ENCODE results near the gene DMD.
"Not testable (repeated sequence)": the region's sequence is repeated elsewhere in the genome, so short reads cannot be mapped to it uniquely, and the experiment has no call there.

DMD gene

GRCh38 chrX:32451954-32452695 lies 759.2 kb downstream of the DMD start:
- no peak for DNase-seq

DNA sequence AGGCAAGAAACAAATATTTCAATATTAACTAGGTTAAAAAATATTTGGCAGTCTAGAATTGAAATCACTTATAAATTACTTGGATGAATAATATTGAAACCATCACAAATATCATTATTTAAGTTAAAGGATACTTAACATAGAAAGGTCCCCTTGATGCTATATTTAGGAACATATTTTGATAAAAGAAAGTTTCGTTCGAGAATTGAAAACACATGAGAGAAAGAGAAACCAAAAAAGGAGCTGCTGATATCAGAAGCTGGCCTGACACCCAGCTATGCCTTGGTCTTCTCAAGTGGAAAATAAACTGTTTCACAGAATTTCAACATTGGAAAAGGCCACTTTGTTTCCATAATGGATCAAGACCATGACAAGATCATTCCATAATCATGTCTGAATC lies 762.4 kb downstream of the DMD start:
- DNase-seq, result no peak

DNA sequence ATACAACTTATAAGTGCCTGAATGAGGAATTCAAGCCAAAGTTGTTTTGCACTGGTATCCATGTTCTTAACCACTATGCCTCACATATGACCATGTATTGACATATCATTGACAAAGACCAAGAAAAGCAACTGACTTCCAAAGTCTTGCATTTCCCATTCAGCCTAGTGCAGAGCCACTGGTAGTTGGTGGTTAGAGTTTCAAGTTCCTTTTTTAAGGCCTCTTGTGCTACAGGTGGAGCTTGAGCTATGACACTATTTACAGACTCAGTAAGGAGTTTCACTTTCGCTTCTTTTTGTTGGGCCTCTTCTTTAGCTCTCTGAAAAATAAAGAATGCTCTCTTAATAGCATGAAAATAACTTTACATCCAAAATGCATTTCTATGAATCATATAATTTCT lies 763.0 kb downstream of the DMD start:
- DNase-seq, result no peak

GRCh38 chrX:32447640-32448039 lies 763.7 kb downstream of the DMD start:
- no peak for DNase-seq

GRCh38 chrX:32443841-32444240 lies 767.5 kb downstream of the DMD start:
- no peak for DNase-seq

GRCh38 chrX:32421266-32421665 lies 790.1 kb downstream of the DMD start:
- no peak for DNase-seq

GRCh38 chrX:32408389-32408788 lies 803.0 kb downstream of the DMD start:
- no peak for DNase-seq

GRCh38 chrX:32397562-32398216 lies 813.7 kb downstream of the DMD start:
- DNase-seq, result no peak

DNA sequence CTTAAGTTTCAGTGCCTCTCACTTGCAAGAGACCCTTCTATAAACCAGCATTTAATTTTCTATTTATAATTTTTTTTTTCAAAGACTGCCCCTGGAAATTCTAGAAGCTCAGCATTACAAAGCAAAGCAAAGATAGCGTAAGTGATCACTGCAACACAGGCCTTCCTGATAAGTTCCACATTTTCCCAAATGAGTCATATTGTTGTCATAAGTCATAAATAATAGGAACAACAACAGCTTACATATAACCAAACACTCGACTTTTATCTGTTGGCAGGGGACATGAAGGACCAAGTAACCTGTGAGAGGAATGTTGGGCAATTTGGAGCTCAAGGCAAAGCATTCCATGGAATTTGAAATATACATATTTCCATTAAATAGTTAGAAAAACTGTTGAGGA lies 815.5 kb downstream of the DMD start:
- no peak for DNase-seq

- DNase-seq, result no peak
Observed at GRCh38 chrX:32392655-32393054, 818.7 kb downstream of the DMD start.

GRCh38 chrX:32370456-32371205 lies 840.7 kb downstream of the DMD start:
- DNase-seq, result no peak

DNA sequence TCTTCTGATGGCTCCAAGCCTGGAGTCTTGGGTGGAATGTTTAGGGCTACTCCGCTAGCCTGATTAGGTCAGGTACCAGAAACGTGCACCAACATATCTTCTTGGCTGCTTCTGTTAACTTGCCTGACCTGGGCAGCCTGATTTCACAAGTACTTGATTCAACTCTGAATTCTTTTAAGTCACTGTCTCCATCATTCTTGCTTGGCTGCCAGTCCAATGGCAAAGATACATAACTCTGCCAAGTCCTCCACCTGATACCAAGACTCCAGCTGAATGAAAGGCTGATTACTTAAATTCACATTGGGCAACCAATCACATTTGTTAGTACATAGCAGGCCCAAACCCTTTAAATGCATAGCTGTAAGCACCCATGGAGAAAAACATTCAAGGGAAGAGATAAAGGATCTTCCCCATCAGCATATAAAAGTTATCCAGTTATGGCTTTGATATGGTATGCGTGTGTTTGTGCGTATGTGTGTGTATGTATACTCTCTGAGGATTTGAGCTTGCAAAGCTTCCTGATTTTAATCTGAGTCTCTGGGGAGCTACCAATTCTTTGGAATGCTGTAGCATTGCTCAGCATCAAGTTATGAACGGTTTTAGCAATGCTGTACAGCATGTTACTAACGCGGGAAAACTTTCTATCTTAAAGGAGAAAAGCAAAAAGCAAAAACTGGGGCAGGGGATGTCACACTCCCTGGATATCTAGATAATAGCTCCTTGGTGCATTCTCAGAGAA lies 917.2 kb downstream of the DMD start:
- DNase-seq, result no peak

DNA sequence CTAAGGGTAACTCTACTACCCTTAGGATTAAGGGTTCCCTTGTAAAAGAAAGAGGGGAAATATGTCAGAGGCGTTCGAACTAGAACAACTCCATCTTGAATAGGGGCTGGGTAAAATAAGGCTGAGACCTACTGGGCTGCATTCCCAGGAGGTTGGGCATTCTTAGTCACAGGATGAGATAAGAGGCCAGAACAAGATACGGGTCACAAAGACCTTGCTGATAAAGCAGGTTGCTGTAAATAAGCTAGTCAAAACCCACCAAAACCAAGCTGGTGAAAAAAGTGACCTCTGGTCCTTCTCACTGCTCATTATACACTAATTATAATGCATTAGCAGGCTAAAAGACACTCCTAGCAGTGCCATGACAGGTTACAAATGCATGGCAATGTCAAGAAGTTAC lies 922.0 kb downstream of the DMD start:
- no peak for DNase-seq

GRCh38 chrX:32281853-32282252 lies 929.5 kb downstream of the DMD start:
- DNase-seq, result no peak

GRCh38 chrX:32280921-32281320 lies 930.4 kb downstream of the DMD start:
- no peak for DNase-seq

- DNase-seq, result no peak
Observed at GRCh38 chrX:32280489-32280888, 930.9 kb downstream of the DMD start.

DNA sequence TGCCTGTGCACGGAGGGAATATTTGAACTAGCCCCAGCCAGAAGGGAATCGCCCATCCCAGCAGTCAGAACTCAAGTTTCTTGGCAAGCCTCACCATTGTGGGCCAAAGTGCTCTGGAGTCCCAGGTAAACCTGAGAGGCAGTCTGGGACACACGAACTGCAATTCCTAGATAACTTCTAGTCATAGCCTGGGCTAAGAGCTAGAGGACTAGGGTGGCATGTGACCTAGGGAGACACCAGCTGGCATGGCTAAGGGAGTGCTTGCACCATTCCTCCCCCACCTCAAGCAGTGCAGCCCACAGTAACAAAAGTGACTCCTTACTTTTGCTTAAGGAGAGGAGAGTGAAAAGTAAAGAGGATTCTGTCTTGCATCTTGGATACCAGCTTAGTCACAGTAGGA lies 935.2 kb downstream of the DMD start:
- no peak for DNase-seq

GRCh38 chrX:32269866-32270265 lies 941.5 kb downstream of the DMD start:
- DNase-seq, result no peak

- DNase-seq, result no peak
Observed at GRCh38 chrX:32268207-32268606, 943.1 kb downstream of the DMD start.

DNA sequence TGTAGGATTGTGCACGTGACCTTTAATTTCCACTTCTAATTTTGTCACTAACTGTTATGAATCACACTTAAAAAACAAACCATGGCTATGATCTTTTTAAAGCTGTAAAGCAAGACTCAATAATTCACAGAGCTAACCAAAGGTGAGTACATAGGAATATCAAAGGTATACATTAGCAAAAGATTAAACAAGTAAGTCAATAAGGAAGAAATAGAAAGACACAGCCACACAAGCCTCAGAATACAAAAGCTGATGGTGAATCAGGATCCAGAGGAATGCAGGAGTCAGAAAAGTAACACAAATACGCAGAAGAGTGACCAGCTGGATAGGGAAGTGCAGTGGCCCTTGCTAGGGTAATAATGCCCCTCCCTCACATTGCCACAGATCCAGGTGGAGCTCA lies 943.6 kb downstream of the DMD start:
- DNase-seq, result no peak

- not testable (repeated sequence) for DNase-seq
Observed at GRCh38 chrX:32246675-32247074, 964.7 kb downstream of the DMD start.

DNA sequence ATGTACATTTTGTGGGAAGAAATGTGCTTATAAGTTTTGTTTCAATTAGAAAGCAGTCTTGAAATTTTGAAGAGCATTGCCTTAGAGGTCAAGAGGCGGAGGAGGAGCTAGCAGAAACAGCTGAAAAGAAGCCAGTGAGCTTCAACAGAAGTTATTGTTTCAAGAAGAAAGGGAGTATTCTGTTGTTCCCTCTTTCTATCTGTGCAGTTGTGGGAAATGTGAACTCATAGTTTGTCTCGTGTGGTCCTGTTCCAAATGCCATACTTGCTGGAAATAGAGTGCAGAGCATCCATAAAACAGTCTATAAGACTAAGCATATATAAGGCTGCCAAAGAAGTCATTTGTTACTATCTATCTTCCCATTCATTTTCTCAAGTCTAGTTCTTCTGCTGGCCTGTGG lies 1015.7 kb downstream of the DMD start:
- DNase-seq, result no peak

GRCh38 chrX:32191316-32191715 lies 1020.0 kb downstream of the DMD start:
- DNase-seq, result no peak
